ENCODE measurements around the gene EIF4E3. TPM values are rescaled to one million over a fixed set of nuclear protein-coding genes. Genes with fewer than 3 reads are reported as not detected.

The EIF4E3 gene
- polyA plus RNA-seq, 3 donors = 35.6 to 111 (median 58.6) TPM

GRCh38 chr3:71723452-71724170 is 1.6 kb downstream of the EIF4E3 start:
- H3K27ac Mint-ChIP-seq = peak overlapping the region; percentile 83 to 97 (median 91)
- Histone ChIP-seq H3K27ac (ENCODE audit: low read depth in 1 of 2, low read length in 2 of 2) (peak overlapping the region in 1 of 2 donors; percentile 86), H3K36me3 (replicated peaks in 1 of 2; ENCODE audit: control insufficient read depth in 1 of 2, insufficient read depth in 2 of 2, low read length in 2 of 2) (no peaks in the 10 kb centered on the region), H4K20me1 (ENCODE audit: insufficient read depth, low read length) (peaks cover 29% of the 10 kb centered on the region), H3K4me3 (replicated peaks in 1 of 3; ENCODE audit: low read depth in 2 of 3, low read length in 3 of 3) (peak overlapping the region; percentile 59 to 97 (median 94)), H3K4me1 (ENCODE audit: control insufficient read depth in 1 of 2, insufficient read depth in 2 of 2, low read length in 2 of 2) (peaks cover 51 to 67% of the 10 kb centered on the region in 2 donors), H3K27me3 (ENCODE audit: control insufficient read depth in 2 of 2, insufficient read depth in 2 of 2, low read length in 2 of 2) (peaks cover 0 to 2% of the 10 kb centered on the region in 2 donors), H3K9ac (ENCODE audit: insufficient read depth, low read length, poor library complexity, severe bottlenecking) (peak overlapping the region; percentile 92), H3K4me2 (replicated peaks; ENCODE audit: extremely low read depth, low read length, poor library complexity, severe bottlenecking) (peak overlapping the region; percentile 98), H2AFZ (ENCODE audit: insufficient read depth, low read depth, low read length, poor library complexity, severe bottlenecking) (peak overlapping the region; percentile 81), H3K79me2 (ENCODE audit: insufficient read depth, low read length) (peaks cover 84% of the 10 kb centered on the region), H3K9me3 (replicated peaks in 1 of 2; ENCODE audit: control insufficient read depth in 1 of 2, insufficient read depth in 1 of 2, low read length in 2 of 2) (no peaks in the 10 kb centered on the region)
- 7% methylated on average over 3 of the region's 6 CpGs for WGBS (ENCODE audit: insufficient coverage)
- DNase-seq = peak; percentile 41 to 50 (median 43)
- H3K36me3 Mint-ChIP-seq = peaks cover 22 to 23% of the 10 kb centered on the region in 2 donors
- intact Hi-C loops (cut with micrococcal nuclease) = loop anchor here in 1 of 2 donors (10.0 kb wide), 1 partner anchor 1121 kb away; the partner anchor contains the start of gene SHQ1
- peaks cover 1 to 6% (median 4%) of the 10 kb centered on the region in 3 donors for H3K27me3 Mint-ChIP-seq (ENCODE audit: low read depth in 3 of 3)
- peaks cover 70% of the 10 kb centered on the region for H3K4me1 Mint-ChIP-seq
- peak overlapping the region; percentile 87 to 93 for H3K4me3 Mint-ChIP-seq
- peaks cover 0 to 4% (median 0%) of the 10 kb centered on the region in 7 donors for H3K9me3 Mint-ChIP-seq
- TF ChIP-seq CTCF (IDR thresholded peaks at IDR 0.05) = no peak

- Mint-ChIP-seq H3K4me1 (peaks cover 77% of the 10 kb centered on the region), H3K9me3 (peaks cover 0 to 4% (median 0%) of the 10 kb centered on the region in 7 donors), H3K36me3 (peaks cover 23 to 30% of the 10 kb centered on the region in 2 donors), H3K27ac (peak overlapping the region; percentile 91 to 100 (median 97)), H3K4me3 (peak overlapping the region in 1 of 2 donors; percentile 20), H3K27me3 (ENCODE audit: low read depth in 3 of 3) (peaks cover 1 to 4% (median 2%) of the 10 kb centered on the region in 3 donors)
- Histone ChIP-seq H3K9ac (ENCODE audit: insufficient read depth, low read length, poor library complexity, severe bottlenecking) (no peak overlapping the region), H3K4me2 (replicated peaks; ENCODE audit: extremely low read depth, low read length, poor library complexity, severe bottlenecking) (peak overlapping the region; percentile 98), H3K27me3 (ENCODE audit: control insufficient read depth in 2 of 2, insufficient read depth in 2 of 2, low read length in 2 of 2) (no peaks in the 10 kb centered on the region), H3K4me1 (ENCODE audit: control insufficient read depth in 1 of 2, insufficient read depth in 2 of 2, low read length in 2 of 2) (peaks cover 51 to 76% of the 10 kb centered on the region in 2 donors), H3K27ac (ENCODE audit: low read depth in 1 of 2, low read length in 2 of 2) (peak overlapping the region in 1 of 2 donors; percentile 86), H3K4me3 (replicated peaks in 1 of 3; ENCODE audit: low read depth in 2 of 3, low read length in 3 of 3) (peak overlapping the region in 2 of 3 experiments; percentile 2 to 97), H3K36me3 (replicated peaks in 1 of 2; ENCODE audit: control insufficient read depth in 1 of 2, insufficient read depth in 2 of 2, low read length in 2 of 2) (peaks cover 0 to under 1% of the 10 kb centered on the region in 2 donors), H2AFZ (ENCODE audit: insufficient read depth, low read depth, low read length, poor library complexity, severe bottlenecking) (no peak overlapping the region), H3K79me2 (ENCODE audit: insufficient read depth, low read length) (peaks cover 87% of the 10 kb centered on the region), H3K9me3 (replicated peaks in 1 of 2; ENCODE audit: control insufficient read depth in 1 of 2, insufficient read depth in 1 of 2, low read length in 2 of 2) (no peaks in the 10 kb centered on the region), H4K20me1 (ENCODE audit: insufficient read depth, low read length) (peaks cover 39% of the 10 kb centered on the region)
- no peak for TF ChIP-seq CTCF (IDR thresholded peaks at IDR 0.05)
- intact Hi-C loops (cut with micrococcal nuclease) = loop anchor here in 1 of 2 donors (10.0 kb wide), 1 partner anchor 1122 kb away; the partner anchor contains the start of gene SHQ1
- no CpG with 5 or more reads among the region's 1 CpG for WGBS (ENCODE audit: insufficient coverage)
- peak in 1 of 3 donors; percentile 18 for DNase-seq
Measured at GRCh38 chr3:71722693-71723092, 2.5 kb downstream of the EIF4E3 start.
